Karpas-422 (cell line): Measurements from ENCODE around the gene PBX1. TPM values are rescaled to one million over a fixed set of nuclear protein-coding genes. Genes with fewer than 3 reads are reported as not detected.

Experiments
- DNase-seq: peaks from one replicate; pipeline ENCODE4 v3.0.0-alpha.2; 2015
- H2AFZ ChIP-seq: fragments of 200-600 bp; sonication (generic); 2 replicates; pipeline ENCODE4 v1.6.1; 2014; ENCODE audit warnings: antibody characterized with exemption, low read length, mixed read lengths
- H3K27ac ChIP-seq: fragments of 200-600 bp; sonication (generic); 2 replicates; pipeline ENCODE4 v1.5.1; 2014; ENCODE audit warnings: mild to moderate bottlenecking, low read length, moderate library complexity
- H3K27me3 ChIP-seq: fragments of 200-600 bp; sonication (generic); 2 replicates; pipeline ENCODE4 v1.6.1; 2014; ENCODE audit warnings: low read length, mixed read lengths
- H3K36me3 ChIP-seq: fragments of 200-600 bp; sonication (generic); 2 replicates; pipeline ENCODE4 v1.6.1; 2014; ENCODE audit warnings: low read length, mixed read lengths; ENCODE audit not compliant: insufficient read depth
- H3K4me1 ChIP-seq: fragments of 200-600 bp; sonication (generic); 2 replicates; pipeline ENCODE4 v1.6.1; 2014; ENCODE audit warnings: mild to moderate bottlenecking, low read length, mixed read lengths
- H3K4me2 ChIP-seq: fragments of 200-600 bp; sonication (generic); 2 replicates; pipeline ENCODE4 v1.6.1; 2014; ENCODE audit warnings: low read length, low read depth, mild to moderate bottlenecking; ENCODE audit not compliant: poor library complexity, severe bottlenecking
- H3K4me3 ChIP-seq: fragments of 200-600 bp; sonication (generic); 2 replicates; pipeline ENCODE4 v1.5.1; 2014; ENCODE audit warnings: mild to moderate bottlenecking, antibody characterized with exemption, low read length, mixed read lengths
- H3K79me2 ChIP-seq: fragments of 200-600 bp; sonication (generic); 2 replicates; pipeline ENCODE4 v1.6.1; 2014; ENCODE audit warnings: mild to moderate bottlenecking, low read length, mixed read lengths
- H3K9ac ChIP-seq: fragments of 200-600 bp; sonication (generic); 2 replicates; pipeline ENCODE4 v1.6.0; 2014; ENCODE audit warnings: low read length
- H3K9me2 ChIP-seq: fragments of 200-600 bp; sonication (generic), shearing (Covaris generic); replicated peaks from 2 replicates; pipeline ENCODE4 v1.6.0; 2014; ENCODE audit warnings: mild to moderate bottlenecking, low read length, moderate library complexity; ENCODE audit not compliant: insufficient read depth
- H3K9me3 ChIP-seq: fragments of 300-700, 200-600 bp; sonication (generic); 2 replicates; pipeline ENCODE4 v1.6.1; 2014; ENCODE audit warnings: low read length, mixed read lengths
- H4K20me1 ChIP-seq: fragments of 200-600 bp; sonication (generic); 2 replicates; pipeline ENCODE4 v1.6.1; 2014; ENCODE audit warnings: mild to moderate bottlenecking, antibody characterized with exemption, low read length, low read depth; ENCODE audit not compliant: insufficient read depth
- small RNA-seq: library from RNA; depleted of rRNA; stranded (forward); fragments of <200 nt; gene quantifications from one replicate; pipeline ENCODE3, GENCODE V24; 2014
- total RNA-seq: library from RNA; depleted of rRNA; stranded (reverse); fragments of >200 nt; shearing (Covaris generic); gene quantifications from 2 replicates; pipeline ENCODE4 v1.2.3, GENCODE V29; 2014; ENCODE audit warnings: low replicate concordance

PBX1 gene
- total RNA-seq, 1 experiment from 2014 or later, result 0.41 TPM

DNA sequence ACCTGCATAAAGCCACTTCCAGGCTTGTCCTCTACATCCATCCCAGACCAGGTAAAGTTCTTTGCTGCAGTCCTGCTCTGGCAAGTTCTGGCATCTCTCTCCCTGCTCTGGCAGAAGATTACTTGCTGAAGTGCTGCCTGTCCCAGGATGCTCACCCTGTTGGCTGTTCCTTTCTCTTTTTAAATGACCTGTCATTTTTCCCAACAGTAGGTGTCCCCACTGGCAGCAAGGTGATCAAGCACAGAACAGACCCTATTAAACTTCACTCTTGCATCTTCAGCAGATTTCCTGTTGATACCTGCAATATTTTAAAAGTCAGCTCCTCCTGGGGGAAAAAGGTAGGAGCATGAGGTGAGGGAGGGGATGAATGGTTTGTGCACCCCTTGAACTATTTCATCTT lies 332.6 kb downstream of the PBX1 start:
- Histone ChIP-seq H3K27ac (no peak overlapping the region), H3K9me3 (no peaks in the 10 kb centered on the region), H3K9me2 (no peaks in the 10 kb centered on the region; the same call in 1 of the 2 replicates), H3K9ac (no peak overlapping the region), H3K4me2 (no peak overlapping the region), H2AFZ (no peak overlapping the region), H3K79me2 (no peaks in the 10 kb centered on the region), H3K27me3 (no peaks in the 10 kb centered on the region), H3K36me3 (no peaks in the 10 kb centered on the region), H4K20me1 (no peaks in the 10 kb centered on the region), H3K4me1 (no peaks in the 10 kb centered on the region), H3K4me3 (no peak overlapping the region)
- DNase-seq, result no peak

DNA sequence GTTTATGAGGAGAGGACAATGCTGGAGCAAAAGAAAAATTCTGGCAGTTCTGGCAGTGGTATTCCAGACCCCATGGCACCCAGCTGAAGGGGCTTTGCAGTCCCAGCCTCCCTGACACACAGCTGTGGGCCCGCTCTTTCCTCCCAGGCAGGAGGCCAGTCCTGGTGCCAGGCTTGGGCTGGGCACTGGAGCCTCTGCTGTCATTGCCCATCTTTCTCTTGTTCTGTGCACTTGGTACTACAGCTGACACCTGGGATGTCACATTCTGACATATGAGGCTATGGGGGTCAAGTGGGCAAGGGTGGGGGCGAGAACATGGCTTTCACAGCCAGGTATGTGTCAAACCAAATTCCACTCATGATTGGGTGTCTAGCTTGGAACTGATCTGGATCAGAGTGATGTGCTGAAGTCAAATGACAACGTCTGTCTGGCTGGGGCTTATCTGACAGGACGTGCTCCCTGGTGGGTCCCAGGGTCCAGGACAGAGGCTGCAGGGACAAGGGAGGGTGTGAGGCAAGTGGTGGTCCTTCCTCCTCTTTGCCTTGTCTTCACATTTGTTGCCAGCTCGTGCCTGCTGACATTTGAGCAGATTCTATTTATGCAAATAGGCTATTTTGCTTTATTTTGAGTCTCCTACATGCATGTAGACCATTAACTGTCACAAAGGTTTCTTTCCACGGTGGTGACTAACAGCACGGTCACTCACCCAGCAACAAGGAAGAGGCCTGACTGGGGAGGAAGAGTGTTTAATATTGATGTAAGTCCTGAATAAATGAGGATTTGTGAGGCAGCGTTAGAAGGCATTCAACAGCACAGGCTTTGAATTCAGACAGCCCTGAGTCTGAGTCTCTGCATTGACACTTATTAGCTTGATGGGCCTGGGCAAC lies 336.3 kb downstream of the PBX1 start:
- Histone ChIP-seq H3K79me2 (no peaks in the 10 kb centered on the region), H3K27me3 (no peaks in the 10 kb centered on the region), H3K4me2 (no peak overlapping the region), H3K27ac (no peak overlapping the region), H4K20me1 (no peaks in the 10 kb centered on the region), H3K4me1 (no peaks in the 10 kb centered on the region), H3K9me2 (no peaks in the 10 kb centered on the region), H3K9ac (no peak overlapping the region), H2AFZ (no peak overlapping the region), H3K4me3 (no peak overlapping the region), H3K9me3 (no peaks in the 10 kb centered on the region), H3K36me3 (no peaks in the 10 kb centered on the region)
- DNase-seq, result peak; percentile 5

DNA sequence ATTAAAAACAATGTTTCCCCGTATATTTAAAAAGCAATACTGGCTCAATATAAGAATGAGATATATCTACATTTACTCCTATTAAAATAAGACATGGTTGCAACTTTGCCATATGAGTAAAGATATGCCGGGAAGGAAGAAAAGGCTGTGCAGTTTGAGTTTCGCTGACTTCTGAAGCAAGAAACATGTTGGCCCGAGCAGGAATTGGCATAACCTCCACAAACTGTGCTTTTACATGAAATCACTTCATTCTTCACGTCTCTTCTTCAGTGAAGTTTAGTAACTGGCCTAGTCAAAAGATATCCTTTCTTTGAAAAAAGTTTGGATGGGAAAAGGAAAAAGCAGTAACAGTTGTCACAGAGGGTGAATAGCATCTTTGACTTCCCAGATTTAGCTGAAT lies 342.0 kb downstream of the PBX1 start:
- Histone ChIP-seq H3K79me2 (no peaks in the 10 kb centered on the region), H3K36me3 (no peaks in the 10 kb centered on the region), H2AFZ (no peak overlapping the region), H3K9me2 (no peaks in the 10 kb centered on the region), H3K27me3 (no peaks in the 10 kb centered on the region), H3K4me1 (no peaks in the 10 kb centered on the region), H3K9me3 (no peaks in the 10 kb centered on the region), H3K4me2 (no peak overlapping the region), H4K20me1 (no peaks in the 10 kb centered on the region), H3K27ac (no peak overlapping the region), H3K9ac (no peak overlapping the region), H3K4me3 (no peak overlapping the region)
- DNase-seq, result no peak

Small RNA genes lying within 50 kb of the gene (small RNA-seq; reads per million reads assigned to genes)
- gene RF00017 (not detected), gene RF00019 (not detected), gene RNU6-171P (not detected)
